Gastrocnemius medialis (tissue), 4 donors: ENCODE results near the gene CEPT1. TPM values are rescaled to one million over a fixed set of nuclear protein-coding genes. Genes with fewer than 3 reads are reported as not detected.

Experiments used
- ATAC-seq, 2 donors: fragments of 150-250 bp; one replicate each; pipeline ENCODE4 v1.9.1; 2016
- DNase-seq, 2 donors: peaks; one replicate each; pipeline ENCODE4 v3.0.0-alpha.2; 2019
- H3K27ac ChIP-seq, 4 donors: fragments of 200-600 bp; sonication (generic); 1 replicate in 1 of 4; 2 replicates in 3 of 4; pipeline ENCODE4 v1.5.1; 2016 to 2018; ENCODE audit warnings: mild to moderate bottlenecking in 2 of 4, moderate library complexity in 1 of 4
- H3K27me3 ChIP-seq, 3 donors: fragments of 200-600 bp; sonication (generic) in 2 of 3; 1 replicate in 1 of 3; 2 replicates in 2 of 3; pipeline versions ENCODE4 v1.5.1 to v1.6.0; 2016 to 2019; ENCODE audit warnings: mild to moderate bottlenecking in 1 of 3, moderate library complexity in 1 of 3
- H3K36me3 ChIP-seq, 2 donors: fragments of 200-600 bp; sonication (generic) in 1 of 2; one replicate each; pipeline ENCODE4 v1.5.1; 2017 to 2018
- H3K4me1 ChIP-seq, 2 donors: fragments of 200-600 bp; sonication (generic) in 1 of 2; one replicate each; pipeline ENCODE4 v1.5.1; 2016 to 2017; ENCODE audit warnings: mild to moderate bottlenecking in 2 of 2
- H3K4me3 ChIP-seq, 4 donors: fragments of 200-600 bp; sonication (generic) in 3 of 4; 1 replicate in 1 of 4; 2 replicates in 3 of 4; pipeline ENCODE4 v1.5.1; 2016 to 2019; ENCODE audit warnings: mild to moderate bottlenecking in 2 of 4
- H3K9me3 ChIP-seq, 3 donors: fragments of 200-600 bp; sonication (generic) in 2 of 3; 1 replicate in 1 of 3; 2 replicates in 2 of 3; pipeline ENCODE4 v1.5.1; 2016 to 2019
- CTCF ChIP-seq, 5 experiments: fragments of 450-650 bp in 3 of 5; fragments of 200-600 bp in 2 of 5; sonication (generic) in 2 of 5; IDR thresholded peaks in 4 of 5; conservative IDR thresholded peaks in 1 of 5; 1 replicate in 4 of 5; 2 replicates in 1 of 5; pipeline ENCODE4 v1.5.1; 2016 to 2019; ENCODE audit warnings: antibody characterized with exemption in 5 of 5, mild to moderate bottlenecking in 3 of 5, moderate library complexity in 3 of 5
- POLR2A ChIP-seq, 2 donors: fragments of 450-650 bp; IDR thresholded peaks; one replicate each; pipeline ENCODE4 v1.6.1; 2017; ENCODE audit warnings: antibody characterized with exemption in 2 of 2, mild to moderate bottlenecking in 2 of 2, moderate library complexity in 2 of 2
- in situ Hi-C, 4 donors: fragments of 200-750 bp; cut with MboI; loops; one replicate each; pipeline versions ENCODE4 v1.15.0 to v1.8.0; 2017; ENCODE audit warnings: low sequenced_read_pairs in 4 of 4
- intact Hi-C: fragments of 100-400 bp; cut with DNase I; formaldehyde crosslinking; loops from one replicate; pipeline ENCODE4 v1.15.1; 2023; ENCODE audit warnings: low total_unique reads
- total RNA-seq, 4 donors: library from RNA; depleted of rRNA; stranded (reverse); fragments of >200 nt; gene quantifications; one replicate each; pipeline versions ENCODE4 v1.1.0 to v1.2.3, GENCODE V29; 2016

CEPT1 gene
- total RNA-seq, 4 donors from 2014 or later = 8.2 to 14.8 (median 10.6) TPM

GRCh38 chr1:111126354-111126753 lies 13.7 kb upstream of the CEPT1 start:
- no peak overlapping the region for H3K27ac ChIP-seq
- TF ChIP-seq CTCF (IDR thresholded peaks at IDR 0.05 in 4 of 5, conservative IDR thresholded peaks at IDR 0.05 in 1 of 5) (no peak), POLR2A (IDR thresholded peaks at IDR 0.05) (no peak)
- DNase-seq (no peak), ATAC-seq (no peak)
- in situ Hi-C loops (loop anchor here in 2 of 4 donors (25.0 kb wide), 1 partner anchor 636 kb away; the partner anchor contains the start of gene DDX20 (in 2 of the 2)), intact Hi-C loops (no loop called here)
- H3K4me3 ChIP-seq = no peak overlapping the region
- H3K9me3 ChIP-seq = no peaks in the 10 kb centered on the region
- no peaks in the 10 kb centered on the region for H3K27me3 ChIP-seq
- no peaks in the 10 kb centered on the region for H3K4me1 ChIP-seq
- peaks cover 0 to 50% of the 10 kb centered on the region in 2 donors for H3K36me3 ChIP-seq

GRCh38 chr1:111127923-111128643 lies 11.9 kb upstream of the CEPT1 start:
- no peak overlapping the region for H3K27ac ChIP-seq
- H3K27me3 ChIP-seq = no peaks in the 10 kb centered on the region
- peaks cover 0 to 50% of the 10 kb centered on the region in 2 donors for H3K36me3 ChIP-seq
- in situ Hi-C loops = loop anchor here in 2 of 4 donors (25.0 kb wide), 1 partner anchor 634 kb away; the partner anchor contains the start of gene DDX20 (in 2 of the 2)
- no peak for TF ChIP-seq POLR2A (IDR thresholded peaks at IDR 0.05)
- TF ChIP-seq CTCF (IDR thresholded peaks at IDR 0.05 in 4 of 5, conservative IDR thresholded peaks at IDR 0.05 in 1 of 5) = no peak
- DNase-seq (no peak), ATAC-seq (no peak)
- intact Hi-C loops = no loop called here
- no peaks in the 10 kb centered on the region for H3K9me3 ChIP-seq
- no peaks in the 10 kb centered on the region for H3K4me1 ChIP-seq
- no peak overlapping the region for H3K4me3 ChIP-seq

GRCh38 chr1:111129376-111129775 lies 10.6 kb upstream of the CEPT1 start:
- no peak overlapping the region for H3K4me3 ChIP-seq
- no peaks in the 10 kb centered on the region for H3K27me3 ChIP-seq
- peaks cover 0 to 42% of the 10 kb centered on the region in 2 donors for H3K36me3 ChIP-seq
- H3K4me1 ChIP-seq = no peaks in the 10 kb centered on the region
- DNase-seq (no peak), ATAC-seq (no peak)
- TF ChIP-seq POLR2A (IDR thresholded peaks at IDR 0.05) (no peak), CTCF (IDR thresholded peaks at IDR 0.05 in 4 of 5, conservative IDR thresholded peaks at IDR 0.05 in 1 of 5) (no peak)
- intact Hi-C loops (no loop called here), in situ Hi-C loops (loop anchor here in 2 of 4 donors (25.0 kb wide), 1 partner anchor 633 kb away; the partner anchor contains the start of gene DDX20 (in 2 of the 2))
- H3K27ac ChIP-seq = no peak overlapping the region
- no peaks in the 10 kb centered on the region for H3K9me3 ChIP-seq

- intact Hi-C loops (no loop called here), in situ Hi-C loops (loop anchor here in 2 of 4 donors (25.0 kb wide), 1 partner anchor 631 kb away; the partner anchor contains the start of gene DDX20 (in 2 of the 2))
- Histone ChIP-seq H3K27me3 (no peaks in the 10 kb centered on the region), H3K27ac (no peak overlapping the region), H3K9me3 (no peaks in the 10 kb centered on the region), H3K4me1 (no peaks in the 10 kb centered on the region), H3K36me3 (peaks cover 0 to 49% of the 10 kb centered on the region in 2 donors), H3K4me3 (no peak overlapping the region)
- TF ChIP-seq CTCF (IDR thresholded peaks at IDR 0.05 in 4 of 5, conservative IDR thresholded peaks at IDR 0.05 in 1 of 5) (no peak), POLR2A (IDR thresholded peaks at IDR 0.05) (no peak)
- DNase-seq (no peak), ATAC-seq (no peak)
Measured at GRCh38 chr1:111131693-111132092, 8.3 kb upstream of the CEPT1 start.
